GM21576 (cell line): ENCODE results near the gene RPUSD1.
"Not testable (repeated sequence)": the region's sequence is repeated elsewhere in the genome, so short reads cannot be mapped to it uniquely, and the experiment has no call there.

Experiments
- ATAC-seq: cut with Tn5 transposase; IDR thresholded peaks from one replicate; pipeline ENCODE4 v1.9.1; 2021; ENCODE audit warnings: mild to moderate bottlenecking, moderate library complexity; ENCODE audit not compliant: unreplicated experiment

Gene RPUSD1

GRCh38 chr16:768428-768827 is 19.8 kb downstream of the RPUSD1 start:
- ATAC-seq = no peak

- ATAC-seq = no peak
These were observed 20.4 kb downstream of the RPUSD1 start for GRCh38 chr16:767743-768235.

GRCh38 chr16:766820-767640 is 21.2 kb downstream of the RPUSD1 start:
- ATAC-seq = no peak

GRCh38 chr16:766008-766819 is 22.0 kb downstream of the RPUSD1 start:
- ATAC-seq = no peak

- ATAC-seq = no peak
These were observed 22.7 kb downstream of the RPUSD1 start for GRCh38 chr16:765488-765865.

- no peak for ATAC-seq
These were observed 23.2 kb downstream of the RPUSD1 start for GRCh38 chr16:764848-765487.

- ATAC-seq = no peak
These were observed 23.9 kb downstream of the RPUSD1 start for GRCh38 chr16:764184-764750.

GRCh38 chr16:763369-764183 is 24.6 kb downstream of the RPUSD1 start:
- no peak for ATAC-seq

- no peak for ATAC-seq
These were observed 25.4 kb downstream of the RPUSD1 start for GRCh38 chr16:762595-763268.

GRCh38 chr16:761625-762513 is 26.3 kb downstream of the RPUSD1 start:
- ATAC-seq = no peak

GRCh38 chr16:760545-761343 is 27.4 kb downstream of the RPUSD1 start, which contains the start of gene MSLN:
Gene MSLN (plus strand): TSS chr16:760734. CDS start chr16:762681, 1,947 bp downstream.
- no peak for ATAC-seq

GRCh38 chr16:760065-760464 is 28.1 kb downstream of the RPUSD1 start:
- no peak for ATAC-seq

- no peak for ATAC-seq
These were observed 28.9 kb downstream of the RPUSD1 start for GRCh38 chr16:759110-759910.

GRCh38 chr16:756428-756827 is 31.8 kb downstream of the RPUSD1 start:
- ATAC-seq = no peak

- no peak for ATAC-seq
These were observed 33.5 kb downstream of the RPUSD1 start for GRCh38 chr16:754656-755055.

- ATAC-seq = not testable (repeated sequence)
These were observed 34.0 kb downstream of the RPUSD1 start for GRCh38 chr16:754121-754607.

GRCh38 chr16:752007-752312 is 36.2 kb downstream of the RPUSD1 start:
- no peak for ATAC-seq
